ENCODE data around the gene TAF1. TPM values are rescaled to one million over a fixed set of nuclear protein-coding genes. Genes with fewer than 3 reads are reported as not detected.
A peak's percentile ranks its signal among the peaks of the same experiment; 100 is the strongest.
"Not testable (repeated sequence)": the region's sequence is repeated elsewhere in the genome, so short reads cannot be mapped to it uniquely, and the experiment has no call there.

Gene TAF1
- 44.2 TPM for total RNA-seq

DNA sequence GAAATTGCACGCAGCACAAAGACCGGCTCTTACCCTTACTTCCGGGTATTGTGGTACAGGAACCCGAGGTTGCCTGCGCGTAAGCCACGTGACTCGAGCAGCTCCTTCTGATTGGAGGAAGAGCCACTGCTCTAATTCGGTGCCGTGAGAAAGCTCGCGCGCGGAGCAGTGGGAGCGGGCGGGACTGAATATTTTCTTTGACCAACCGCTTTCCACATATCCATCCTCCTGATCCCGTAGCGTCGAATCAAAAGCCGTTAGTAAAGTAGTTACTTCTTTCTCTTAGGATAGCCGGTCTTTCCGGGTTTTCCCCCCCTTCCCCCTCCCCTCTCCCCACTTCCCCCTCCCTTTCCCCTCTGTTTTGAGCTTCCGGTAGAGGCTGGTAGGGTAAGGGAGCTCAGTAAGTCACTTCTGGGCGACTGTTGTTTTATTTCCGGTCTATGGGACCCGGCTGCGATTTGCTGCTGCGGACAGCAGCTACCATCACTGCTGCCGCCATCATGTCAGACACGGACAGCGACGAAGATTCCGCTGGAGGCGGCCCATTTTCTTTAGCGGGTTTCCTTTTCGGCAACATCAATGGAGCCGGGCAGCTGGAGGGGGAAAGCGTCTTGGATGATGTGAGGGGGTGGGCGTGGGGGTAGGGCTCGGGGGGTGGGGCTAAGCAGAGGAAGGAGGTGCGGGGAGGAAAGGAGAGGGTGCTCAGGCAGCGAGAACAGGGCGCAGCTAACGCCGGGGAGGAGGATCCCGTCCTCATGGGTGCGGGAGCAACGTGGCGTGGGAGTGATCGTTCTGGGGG, at the start of gene TAF1:
TAF1 (plus strand) TSS at position 483 of the 799 bp plus-strand sequence; CDS start at position 501, 18 bp downstream.
- DNase-seq (ENCODE audit: low spot score): peak; percentile 96

- DNase-seq (ENCODE audit: low spot score): not testable (repeated sequence)
These were observed 49.2 kb upstream of the TAF1 start for GRCh38 chrX:71316959-71317358.

DNA sequence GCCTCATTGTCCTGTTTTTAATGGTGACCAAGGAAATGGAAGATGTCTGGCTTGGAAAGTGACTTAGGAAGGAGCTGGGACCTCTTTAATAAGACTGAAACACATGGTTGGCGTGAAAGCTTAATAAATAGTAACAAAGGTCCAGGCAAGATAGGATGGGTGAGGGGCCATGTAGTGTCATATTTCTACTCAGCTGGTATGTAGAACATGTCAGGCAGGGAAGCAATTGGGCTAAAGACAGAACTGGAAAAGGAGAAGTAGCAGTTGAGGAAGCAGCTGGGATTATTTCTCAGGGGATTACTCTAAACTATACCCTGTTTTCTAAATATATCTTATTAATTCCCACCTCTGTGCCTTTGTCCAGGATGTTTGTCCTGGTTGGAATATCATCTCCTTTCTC, 46.0 kb upstream of the TAF1 start:
- DNase-seq (ENCODE audit: low spot score): no peak

- no peak for DNase-seq (ENCODE audit: low spot score)
These were observed 44.4 kb upstream of the TAF1 start for GRCh38 chrX:71321731-71322130.

DNA sequence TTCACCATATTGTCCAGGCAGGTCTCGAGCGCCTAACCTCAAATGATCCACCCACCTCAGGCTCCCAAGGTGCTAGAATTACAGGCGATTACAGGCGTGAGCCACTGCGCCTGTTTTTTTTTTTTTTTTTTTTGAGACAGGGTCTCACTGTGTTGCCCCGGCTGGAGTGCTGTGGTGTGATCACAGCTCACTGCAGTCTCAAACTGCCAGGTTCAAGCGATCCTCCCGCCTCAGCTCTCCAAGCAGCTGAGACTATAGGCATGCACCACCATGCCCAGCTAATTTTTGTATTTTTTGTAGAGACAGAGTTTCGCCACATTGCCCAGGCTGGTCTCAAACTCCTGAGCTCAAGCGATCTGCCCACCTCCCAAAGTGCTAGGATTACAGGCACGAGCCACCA, 41.7 kb upstream of the TAF1 start:
- DNase-seq (ENCODE audit: low spot score): not testable (repeated sequence)

DNA sequence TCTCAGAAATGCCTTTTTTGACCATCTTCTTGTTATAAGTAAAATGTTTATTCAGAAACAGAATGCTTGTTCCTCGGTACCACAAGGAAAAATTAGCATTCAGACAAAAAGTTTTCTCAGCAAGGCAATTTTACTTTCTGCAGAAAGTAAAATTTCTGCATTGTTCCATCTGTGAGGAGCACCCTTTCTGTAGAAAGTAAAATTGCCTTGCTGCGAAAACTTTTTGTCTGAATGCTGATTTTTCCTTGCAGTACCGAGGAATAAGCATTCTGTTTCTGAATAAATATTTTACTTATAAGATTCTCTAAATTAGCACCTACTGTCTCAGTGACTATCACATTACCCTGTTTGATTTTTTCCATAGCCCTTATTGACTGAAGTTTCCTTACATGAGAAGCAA, 39.8 kb upstream of the TAF1 start:
- DNase-seq (ENCODE audit: low spot score): no peak

DNA sequence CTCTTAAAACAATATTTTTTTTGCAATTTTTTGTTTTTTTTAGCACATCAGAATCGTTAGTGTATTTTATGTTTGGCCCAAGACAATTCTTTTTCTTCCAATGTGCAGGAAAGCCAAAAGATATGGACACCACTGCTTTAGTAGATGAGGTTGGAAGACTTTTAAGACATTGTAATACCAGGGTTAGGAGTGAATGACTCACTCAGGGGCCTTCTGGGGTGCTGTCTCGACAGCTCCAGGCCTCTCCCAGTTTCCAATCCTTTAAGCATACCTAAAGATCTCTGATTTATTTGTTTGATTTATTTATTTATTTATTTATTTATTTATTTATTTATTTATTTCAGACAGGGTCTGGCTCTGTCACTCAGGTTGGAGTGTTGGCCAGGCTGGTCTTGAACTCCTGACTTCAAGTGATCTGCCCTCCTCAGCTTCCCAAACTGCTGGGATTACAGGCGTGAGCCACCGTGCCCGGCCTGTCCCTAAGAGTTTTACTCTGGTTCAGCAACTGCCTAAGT, 16.9 kb upstream of the TAF1 start:
- DNase-seq (ENCODE audit: low spot score): not testable (repeated sequence)

DNA sequence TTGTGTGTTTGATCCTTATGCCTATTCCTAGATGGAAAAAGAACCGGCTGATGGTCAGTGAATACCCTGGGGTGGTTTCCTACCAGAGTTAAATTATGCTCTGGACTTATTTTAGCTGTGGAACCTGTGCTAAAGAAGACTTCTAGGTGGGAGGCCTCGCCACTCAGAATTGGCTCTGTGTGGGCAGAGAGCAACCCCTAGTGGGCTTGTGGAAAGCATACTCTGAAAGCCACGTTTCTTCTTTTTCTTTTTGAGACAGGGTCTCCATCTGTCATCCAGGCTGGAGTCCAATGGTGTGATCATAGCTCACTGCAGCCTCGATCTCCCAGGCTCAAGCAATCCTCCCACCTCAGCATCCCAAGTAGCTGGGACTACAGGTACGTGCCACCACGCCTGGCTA, 16.3 kb upstream of the TAF1 start:
- not testable (repeated sequence) for DNase-seq (ENCODE audit: low spot score)

GRCh38 chrX:71352439-71352838, 13.7 kb upstream of the TAF1 start:
- not testable (repeated sequence) for DNase-seq (ENCODE audit: low spot score)

DNA sequence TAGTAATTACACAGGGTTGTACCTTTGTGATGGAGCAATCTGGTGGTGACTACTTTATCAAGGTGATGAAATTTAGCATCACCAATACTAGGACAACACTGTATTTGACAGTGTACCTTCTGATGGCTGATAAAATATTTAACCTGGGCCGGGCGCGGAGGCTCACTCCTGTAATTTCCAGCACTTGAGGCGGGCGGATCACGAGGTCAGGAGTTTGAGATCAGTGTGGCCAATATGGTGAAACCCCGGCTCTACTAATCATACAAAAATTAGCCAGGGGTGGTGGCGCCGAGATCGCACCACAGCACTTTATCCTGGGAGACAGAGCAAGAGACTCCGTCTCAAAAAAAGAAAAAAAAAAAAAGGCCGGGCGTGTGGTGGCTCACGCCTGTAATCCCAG, 1.9 kb upstream of the TAF1 start:
- no peak for DNase-seq (ENCODE audit: low spot score)

- DNase-seq (ENCODE audit: low spot score): no peak
These were observed 742 bp upstream of the TAF1 start for GRCh38 chrX:71365356-71365874.

DNA sequence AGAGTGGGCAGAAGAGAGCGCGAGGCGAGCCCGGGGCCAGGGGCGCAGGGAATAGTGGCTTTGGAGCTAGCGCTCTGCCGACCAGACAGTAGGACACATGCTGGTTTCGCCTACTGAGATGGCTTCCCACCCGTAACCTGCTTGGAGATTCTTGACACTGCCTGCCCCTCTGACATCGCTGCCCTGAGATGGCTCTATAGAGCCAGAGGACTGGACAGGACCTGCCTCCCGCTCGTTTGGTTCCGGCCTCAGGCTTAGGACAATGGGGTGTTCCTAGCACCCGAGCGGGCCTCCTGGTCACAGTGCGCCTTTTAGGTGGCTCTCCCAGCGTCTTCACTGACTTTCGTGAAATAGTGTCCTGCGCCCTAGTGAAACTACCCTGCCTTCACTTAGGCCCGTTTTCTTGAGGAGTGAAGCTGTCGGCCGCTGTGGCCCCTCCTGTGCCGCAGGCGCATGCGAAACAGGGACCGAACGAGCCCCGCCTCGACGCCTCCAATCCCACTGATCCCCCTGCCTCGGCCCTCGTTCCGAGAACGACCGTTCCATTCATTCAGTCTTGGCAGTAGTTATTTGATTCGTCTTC, 608 bp downstream of the TAF1 start:
- no peak for DNase-seq (ENCODE audit: low spot score)

- no peak for DNase-seq (ENCODE audit: low spot score)
These were observed 1.2 kb downstream of the TAF1 start for GRCh38 chrX:71367396-71367795.

- no peak for DNase-seq (ENCODE audit: low spot score)
These were observed 6.2 kb downstream of the TAF1 start for GRCh38 chrX:71372388-71372787.

- no peak for DNase-seq (ENCODE audit: low spot score)
These were observed 12.6 kb downstream of the TAF1 start for GRCh38 chrX:71378732-71379131.

GRCh38 chrX:71391725-71392124, 25.6 kb downstream of the TAF1 start:
- not testable (repeated sequence) for DNase-seq (ENCODE audit: low spot score)

- DNase-seq (ENCODE audit: low spot score): no peak
These were observed 27.8 kb downstream of the TAF1 start for GRCh38 chrX:71393919-71394318.

DNA sequence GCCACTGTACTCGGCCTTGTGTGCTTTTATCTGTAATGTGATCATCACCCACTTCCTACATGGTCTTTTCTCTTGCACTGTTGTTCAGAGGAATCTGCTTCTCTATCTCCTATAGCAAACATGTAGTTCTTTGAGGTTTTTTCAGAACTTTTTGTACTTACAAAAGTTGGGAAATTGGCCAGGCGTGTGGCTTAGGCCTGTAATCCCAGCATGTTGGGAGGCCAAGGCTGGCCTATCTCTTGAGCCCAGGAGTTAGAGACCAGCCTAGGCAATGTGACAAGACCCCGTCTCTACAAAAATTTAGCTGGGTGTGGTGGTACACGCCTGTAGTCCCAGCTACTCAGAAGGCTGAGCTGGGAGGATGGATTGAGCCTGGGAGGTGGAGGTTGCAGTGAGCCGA, 30.4 kb downstream of the TAF1 start:
- DNase-seq (ENCODE audit: low spot score): no peak

- DNase-seq (ENCODE audit: low spot score): no peak
These were observed 34.6 kb downstream of the TAF1 start for GRCh38 chrX:71400710-71401109.

GRCh38 chrX:71416260-71416659, 50.1 kb downstream of the TAF1 start:
- DNase-seq (ENCODE audit: low spot score): not testable (repeated sequence)

- no peak for DNase-seq (ENCODE audit: low spot score)
These were observed 54.5 kb downstream of the TAF1 start for GRCh38 chrX:71420686-71421085.

DNA sequence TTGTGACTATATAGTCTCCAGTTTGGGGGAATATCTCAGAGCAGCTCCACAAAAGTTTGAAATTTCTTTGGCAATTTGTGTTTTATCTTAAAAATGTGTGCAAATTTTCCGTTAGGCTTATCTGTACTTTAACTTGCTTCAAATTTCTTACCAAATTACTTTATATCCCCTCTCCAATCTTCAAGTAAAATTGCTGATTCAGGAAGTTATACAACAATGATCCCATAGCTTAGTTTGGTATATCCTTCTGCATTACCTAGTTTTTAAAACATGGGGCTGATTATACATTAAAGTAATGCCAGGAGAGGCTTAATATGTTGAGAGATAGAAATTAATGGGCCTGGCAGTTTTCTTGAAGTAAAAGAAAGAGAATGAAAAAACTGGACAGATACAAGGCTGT, 66.6 kb downstream of the TAF1 start:
- no peak for DNase-seq (ENCODE audit: low spot score)

DNA sequence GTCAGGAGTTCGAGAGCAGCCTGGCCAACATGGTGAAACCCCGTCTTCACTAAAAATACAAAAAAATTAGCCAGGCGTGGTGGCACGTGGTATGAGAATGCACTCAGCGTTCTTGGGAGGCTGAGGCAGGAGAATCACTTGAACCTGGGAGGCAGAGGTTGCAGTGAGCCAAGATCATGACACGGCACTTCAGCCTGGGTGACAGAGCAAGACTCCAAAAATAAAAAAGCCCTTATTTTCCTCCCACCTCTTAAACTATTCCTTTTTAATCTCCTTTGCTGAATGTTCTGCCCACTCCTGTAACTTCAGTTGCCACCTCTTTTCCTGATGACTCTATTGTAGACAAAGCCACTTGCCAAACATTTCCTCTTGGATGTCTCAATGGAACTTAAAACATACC, 72.6 kb downstream of the TAF1 start:
- no peak for DNase-seq (ENCODE audit: low spot score)
